Measurements from ENCODE around the gene PRKAR2B.

The PRKAR2B gene

DNA sequence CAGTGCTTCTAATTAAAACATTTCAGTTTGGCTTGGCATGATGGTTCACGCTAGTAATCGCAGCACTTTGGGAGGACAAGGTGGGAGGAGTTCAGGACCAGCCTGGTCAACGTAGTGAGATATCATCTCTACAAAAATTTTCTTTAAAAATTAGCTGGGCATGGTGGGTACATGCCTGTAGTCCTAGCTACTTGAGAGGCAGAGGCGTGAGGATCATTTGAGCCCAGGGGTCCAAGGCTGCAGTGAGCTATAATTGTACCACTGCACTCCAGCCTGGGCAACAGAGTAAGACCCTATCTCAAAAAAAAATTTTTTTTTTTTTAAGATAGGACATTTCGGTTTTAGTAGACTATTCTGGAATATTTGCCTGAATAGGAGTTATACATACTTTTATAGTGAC, 136.7 kb downstream of the PRKAR2B start (continued):
- TF ChIP-seq, protein P1, sequence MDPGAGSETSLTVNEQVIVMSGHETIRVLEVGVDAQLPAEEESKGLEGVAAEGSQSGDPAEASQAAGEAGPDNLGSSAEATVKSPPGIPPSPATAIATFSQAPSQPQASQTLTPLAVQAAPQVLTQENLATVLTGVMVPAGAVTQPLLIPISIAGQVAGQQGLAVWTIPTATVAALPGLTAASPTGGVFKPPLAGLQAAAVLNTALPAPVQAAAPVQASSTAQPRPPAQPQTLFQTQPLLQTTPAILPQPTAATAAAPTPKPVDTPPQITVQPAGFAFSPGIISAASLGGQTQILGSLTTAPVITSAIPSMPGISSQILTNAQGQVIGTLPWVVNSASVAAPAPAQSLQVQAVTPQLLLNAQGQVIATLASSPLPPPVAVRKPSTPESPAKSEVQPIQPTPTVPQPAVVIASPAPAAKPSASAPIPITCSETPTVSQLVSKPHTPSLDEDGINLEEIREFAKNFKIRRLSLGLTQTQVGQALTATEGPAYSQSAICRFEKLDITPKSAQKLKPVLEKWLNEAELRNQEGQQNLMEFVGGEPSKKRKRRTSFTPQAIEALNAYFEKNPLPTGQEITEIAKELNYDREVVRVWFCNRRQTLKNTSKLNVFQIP (CRISPR knock-in tag; IDR thresholded peaks at IDR 0.05; ENCODE audit: borderline replicate concordance, low read depth), result no peak
- TF ChIP-seq ZNF8 (CRISPR knock-in tag; IDR thresholded peaks at IDR 0.05), result no peak

DNA sequence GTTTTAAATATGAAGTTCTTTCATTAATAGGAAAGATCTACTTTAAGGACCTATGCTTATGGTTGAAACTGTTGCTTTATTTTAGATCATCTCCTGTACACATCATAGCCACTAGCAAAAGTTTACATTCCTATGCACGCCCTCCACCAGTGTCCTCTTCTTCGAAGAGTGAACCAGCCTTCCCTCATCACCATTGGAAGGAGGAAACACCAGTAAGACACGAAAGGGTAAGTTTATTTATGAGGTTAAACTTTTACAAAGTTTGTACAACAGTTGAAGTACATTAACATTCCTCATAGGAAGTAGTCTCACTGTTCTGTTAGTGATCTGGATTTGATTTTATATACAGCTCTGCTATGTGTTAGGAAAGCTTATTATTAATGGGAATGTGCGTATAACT, 141.2 kb downstream of the PRKAR2B start:
- ATAC-seq, result no peak
- TF ChIP-seq ZNF565 (CRISPR knock-in tag; conservative IDR thresholded peaks at IDR 0.05; ENCODE audit: low read depth) (no peak), BACH2 (CRISPR knock-in tag; IDR thresholded peaks at IDR 0.05; ENCODE audit: borderline replicate concordance) (no peak), ARNTL (CRISPR knock-in tag; IDR thresholded peaks at IDR 0.05; ENCODE audit: borderline replicate concordance, low read depth) (no peak), OSR1 (CRISPR knock-in tag; IDR thresholded peaks at IDR 0.05) (no peak), ZFP3 (CRISPR knock-in tag; IDR thresholded peaks at IDR 0.05) (no peak), ESRRG (CRISPR knock-in tag; IDR thresholded peaks at IDR 0.05) (no peak), TCF4 (CRISPR knock-in tag; IDR thresholded peaks at IDR 0.05; ENCODE audit: borderline replicate concordance) (no peak), ZFP30 (CRISPR knock-in tag; IDR thresholded peaks at IDR 0.05) (no peak), TOX (CRISPR knock-in tag; IDR thresholded peaks at IDR 0.05; ENCODE audit: borderline replicate concordance) (no peak), ISL1 (CRISPR knock-in tag; IDR thresholded peaks at IDR 0.05) (no peak), SNAI2 (CRISPR knock-in tag; IDR thresholded peaks at IDR 0.05) (no peak)
- TF ChIP-seq, protein P2, sequence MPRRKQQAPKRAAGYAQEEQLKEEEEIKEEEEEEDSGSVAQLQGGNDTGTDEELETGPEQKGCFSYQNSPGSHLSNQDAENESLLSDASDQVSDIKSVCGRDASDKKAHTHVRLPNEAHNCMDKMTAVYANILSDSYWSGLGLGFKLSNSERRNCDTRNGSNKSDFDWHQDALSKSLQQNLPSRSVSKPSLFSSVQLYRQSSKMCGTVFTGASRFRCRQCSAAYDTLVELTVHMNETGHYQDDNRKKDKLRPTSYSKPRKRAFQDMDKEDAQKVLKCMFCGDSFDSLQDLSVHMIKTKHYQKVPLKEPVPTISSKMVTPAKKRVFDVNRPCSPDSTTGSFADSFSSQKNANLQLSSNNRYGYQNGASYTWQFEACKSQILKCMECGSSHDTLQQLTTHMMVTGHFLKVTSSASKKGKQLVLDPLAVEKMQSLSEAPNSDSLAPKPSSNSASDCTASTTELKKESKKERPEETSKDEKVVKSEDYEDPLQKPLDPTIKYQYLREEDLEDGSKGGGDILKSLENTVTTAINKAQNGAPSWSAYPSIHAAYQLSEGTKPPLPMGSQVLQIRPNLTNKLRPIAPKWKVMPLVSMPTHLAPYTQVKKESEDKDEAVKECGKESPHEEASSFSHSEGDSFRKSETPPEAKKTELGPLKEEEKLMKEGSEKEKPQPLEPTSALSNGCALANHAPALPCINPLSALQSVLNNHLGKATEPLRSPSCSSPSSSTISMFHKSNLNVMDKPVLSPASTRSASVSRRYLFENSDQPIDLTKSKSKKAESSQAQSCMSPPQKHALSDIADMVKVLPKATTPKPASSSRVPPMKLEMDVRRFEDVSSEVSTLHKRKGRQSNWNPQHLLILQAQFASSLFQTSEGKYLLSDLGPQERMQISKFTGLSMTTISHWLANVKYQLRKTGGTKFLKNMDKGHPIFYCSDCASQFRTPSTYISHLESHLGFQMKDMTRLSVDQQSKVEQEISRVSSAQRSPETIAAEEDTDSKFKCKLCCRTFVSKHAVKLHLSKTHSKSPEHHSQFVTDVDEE (CRISPR knock-in tag; IDR thresholded peaks at IDR 0.05), result no peak

- no peak for ATAC-seq
Measured at GRCh38 chr7:107186240-107186639, 141.7 kb downstream of the PRKAR2B start.

More at GRCh38 chr7:107186240-107186639, 141.7 kb downstream of the PRKAR2B start:
- no peak for TF ChIP-seq ARNTL (CRISPR knock-in tag; IDR thresholded peaks at IDR 0.05; ENCODE audit: borderline replicate concordance, low read depth)
- no peak for TF ChIP-seq PATZ1 (CRISPR knock-in tag; IDR thresholded peaks at IDR 0.05; ENCODE audit: borderline replicate concordance)
- no peak for TF ChIP-seq CSDC2 (CRISPR knock-in tag; IDR thresholded peaks at IDR 0.05)
- TF ChIP-seq PPARA (CRISPR knock-in tag; IDR thresholded peaks at IDR 0.05; ENCODE audit: borderline replicate concordance), result no peak
- TF ChIP-seq OSR1 (CRISPR knock-in tag; IDR thresholded peaks at IDR 0.05), result no peak
- TF ChIP-seq, protein P2 (CRISPR knock-in tag; IDR thresholded peaks at IDR 0.05), result no peak
- TF ChIP-seq ZNF70 (CRISPR knock-in tag; IDR thresholded peaks at IDR 0.05), result no peak
- no peak for TF ChIP-seq ZC3H10 (CRISPR knock-in tag; IDR thresholded peaks at IDR 0.05)
